ENCODE measurements around the gene SPAG17. TPM values are rescaled to one million over a fixed set of nuclear protein-coding genes. Genes with fewer than 3 reads are reported as not detected.

Gene SPAG17
- total RNA-seq, 1 experiment from 2014 or later = not detected

DNA sequence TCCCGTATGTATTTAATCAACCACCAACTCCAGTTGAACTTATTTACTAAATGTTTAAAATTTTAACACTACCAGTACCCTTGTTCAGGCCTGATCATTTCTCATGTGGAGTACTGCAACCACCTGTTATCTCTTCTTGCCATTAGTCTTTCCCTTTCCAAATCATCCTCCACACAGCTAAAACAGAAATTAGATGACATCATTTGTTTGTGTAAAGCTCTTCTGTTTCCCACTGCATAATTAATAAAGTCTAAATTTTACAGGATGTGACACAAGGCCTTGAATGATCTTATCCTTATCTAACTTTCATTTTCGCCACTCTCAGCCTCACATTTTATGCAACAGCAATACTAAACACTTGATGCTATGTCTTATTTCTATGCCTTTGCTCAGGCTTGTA is 280.0 kb downstream of the SPAG17 start:
- H4K20me1 ChIP-seq (ENCODE audit: low read length) = no peaks in the 10 kb centered on the region
- no peak overlapping the region for H2AFZ ChIP-seq (ENCODE audit: low read length)
- H3K9me3 ChIP-seq (ENCODE audit: low read length) = no peaks in the 10 kb centered on the region
- ATAC-seq (no peak), DNase-seq (no peak)
- H3K27me3 ChIP-seq (ENCODE audit: low read length) = no peaks in the 10 kb centered on the region
- ChIA-PET POLR2A (ENCODE audit: unreplicated experiment) (interaction anchor here (0.6 kb wide), 1 partner anchor 439 kb away, joined by 3 read pairs; no protein-coding TSS in a partner anchor), CTCF (interaction anchor here (0.6 kb wide), 1 partner anchor 1647 kb away, joined by 4 read pairs; no protein-coding TSS in a partner anchor)
- H3K4me1 ChIP-seq (ENCODE audit: insufficient read depth, low read length) = no peaks in the 10 kb centered on the region
- no TSS peak for BruUV-seq (replicated peaks)
- no peak overlapping the region for H3K4me3 ChIP-seq (ENCODE audit: low read length)
- no peak overlapping the region for H3K9ac ChIP-seq (ENCODE audit: low read length)
- H3K79me2 ChIP-seq (ENCODE audit: low read length) = no peaks in the 10 kb centered on the region
- TF ChIP-seq EZH2 (IDR thresholded peaks at IDR 0.05; ENCODE audit: low read length, unreplicated experiment) = no peak
- intact Hi-C loops (cut with micrococcal nuclease) = no loop called here
- no peak overlapping the region for H3K4me2 ChIP-seq (ENCODE audit: low read length)
- no peak overlapping the region for H3K27ac ChIP-seq (ENCODE audit: low read length)
- peaks cover 33% of the 10 kb centered on the region for H3K36me3 ChIP-seq (ENCODE audit: low read depth, low read length)
- no peaks in the 10 kb centered on the region for H3K9me2 ChIP-seq (replicated peaks; ENCODE audit: low read length)
- H3F3A ChIP-seq (ENCODE audit: low read length, unreplicated experiment) = no peaks in the 10 kb centered on the region

DNA sequence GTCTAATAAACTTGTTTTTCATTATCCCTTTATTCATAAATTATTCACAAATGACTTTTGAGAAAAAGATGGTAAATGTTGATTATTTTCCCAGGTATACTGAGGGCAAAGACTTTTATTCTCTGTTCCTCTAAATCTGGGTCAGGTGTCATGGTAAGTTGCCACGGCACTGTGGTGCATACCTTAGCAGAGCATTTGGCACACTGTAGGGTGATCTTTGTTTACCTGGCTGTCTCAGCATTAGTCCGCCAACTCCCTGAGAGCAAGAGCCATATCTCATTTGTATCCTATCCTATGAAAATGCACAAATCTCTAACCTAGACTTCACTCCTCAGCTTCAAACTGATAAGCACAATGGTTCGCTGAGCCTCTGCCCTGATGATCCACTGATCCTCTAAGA is 280.5 kb downstream of the SPAG17 start:
- Histone ChIP-seq H2AFZ (ENCODE audit: low read length) (no peak overlapping the region), H3K27ac (ENCODE audit: low read length) (no peak overlapping the region), H4K20me1 (ENCODE audit: low read length) (no peaks in the 10 kb centered on the region), H3K4me3 (ENCODE audit: low read length) (no peak overlapping the region), H3K4me1 (ENCODE audit: insufficient read depth, low read length) (no peaks in the 10 kb centered on the region), H3K79me2 (ENCODE audit: low read length) (no peaks in the 10 kb centered on the region), H3K9ac (ENCODE audit: low read length) (no peak overlapping the region), H3F3A (ENCODE audit: low read length, unreplicated experiment) (no peaks in the 10 kb centered on the region), H3K4me2 (ENCODE audit: low read length) (no peak overlapping the region), H3K36me3 (ENCODE audit: low read depth, low read length) (peaks cover 34% of the 10 kb centered on the region), H3K27me3 (ENCODE audit: low read length) (no peaks in the 10 kb centered on the region), H3K9me2 (replicated peaks; ENCODE audit: low read length) (no peaks in the 10 kb centered on the region), H3K9me3 (ENCODE audit: low read length) (no peaks in the 10 kb centered on the region)
- BruUV-seq (replicated peaks) = no TSS peak
- TF ChIP-seq, protein P1, sequence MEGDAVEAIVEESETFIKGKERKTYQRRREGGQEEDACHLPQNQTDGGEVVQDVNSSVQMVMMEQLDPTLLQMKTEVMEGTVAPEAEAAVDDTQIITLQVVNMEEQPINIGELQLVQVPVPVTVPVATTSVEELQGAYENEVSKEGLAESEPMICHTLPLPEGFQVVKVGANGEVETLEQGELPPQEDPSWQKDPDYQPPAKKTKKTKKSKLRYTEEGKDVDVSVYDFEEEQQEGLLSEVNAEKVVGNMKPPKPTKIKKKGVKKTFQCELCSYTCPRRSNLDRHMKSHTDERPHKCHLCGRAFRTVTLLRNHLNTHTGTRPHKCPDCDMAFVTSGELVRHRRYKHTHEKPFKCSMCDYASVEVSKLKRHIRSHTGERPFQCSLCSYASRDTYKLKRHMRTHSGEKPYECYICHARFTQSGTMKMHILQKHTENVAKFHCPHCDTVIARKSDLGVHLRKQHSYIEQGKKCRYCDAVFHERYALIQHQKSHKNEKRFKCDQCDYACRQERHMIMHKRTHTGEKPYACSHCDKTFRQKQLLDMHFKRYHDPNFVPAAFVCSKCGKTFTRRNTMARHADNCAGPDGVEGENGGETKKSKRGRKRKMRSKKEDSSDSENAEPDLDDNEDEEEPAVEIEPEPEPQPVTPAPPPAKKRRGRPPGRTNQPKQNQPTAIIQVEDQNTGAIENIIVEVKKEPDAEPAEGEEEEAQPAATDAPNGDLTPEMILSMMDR (conservative IDR thresholded peaks at IDR 0.05; ENCODE audit: low read depth, low read length) = no peak
- TF ChIP-seq EZH2phosphoT487 (IDR thresholded peaks at IDR 0.05; ENCODE audit: borderline replicate concordance, low read length) (no peak), EZH2 (IDR thresholded peaks at IDR 0.05; ENCODE audit: low read length, unreplicated experiment) (no peak)
- ChIA-PET CTCF (no interaction called here), POLR2A (ENCODE audit: unreplicated experiment) (interaction anchor here (0.6 kb wide), 1 partner anchor 439 kb away, joined by 3 read pairs; no protein-coding TSS in a partner anchor)
- no peak for ATAC-seq
- no peak for DNase-seq
- intact Hi-C loops (cut with micrococcal nuclease) = no loop called here
